Breast epithelium (tissue), 4 donors: ENCODE results near the gene CTXN1. TPM values are rescaled to one million over a fixed set of nuclear protein-coding genes. Genes with fewer than 3 reads are reported as not detected.

Experiments
- DNase-seq, 2 donors: peaks; one replicate each; pipeline ENCODE4 v3.0.0-alpha.2; 2019; ENCODE audit warnings: low spot score in 2 of 2
- H3K27ac ChIP-seq, 2 donors: fragments of 200-600 bp; sonication (generic) in 1 of 2; one replicate each; pipeline ENCODE4 v1.5.1; 2016 to 2019; ENCODE audit warnings: mild to moderate bottlenecking in 1 of 2
- H3K27me3 ChIP-seq, 2 donors: fragments of 200-600 bp; sonication (generic) in 1 of 2; one replicate each; pipeline versions ENCODE4 v1.5.1 to v1.6.0; 2017 to 2019; ENCODE audit warnings: control low read depth in 1 of 2, mild to moderate bottlenecking in 1 of 2
- H3K36me3 ChIP-seq: fragments of 200-600 bp; one replicate; pipeline ENCODE4 v1.5.1; 2019
- H3K4me1 ChIP-seq, 2 donors: fragments of 200-600 bp; sonication (generic); one replicate each; pipeline ENCODE4 v1.5.1; 2016 to 2019; ENCODE audit warnings: control low read depth in 1 of 2
- H3K4me3 ChIP-seq, 3 donors: fragments of 200-600 bp; sonication (generic); 1 replicate in 2 of 3; 2 replicates in 1 of 3; pipeline ENCODE4 v1.5.1; 2016 to 2019; ENCODE audit warnings: mild to moderate bottlenecking in 3 of 3, moderate library complexity in 2 of 3
- H3K9me3 ChIP-seq, 2 donors: fragments of 200-600 bp; sonication (generic) in 1 of 2; one replicate each; pipeline ENCODE4 v1.5.1; 2016 to 2019; ENCODE audit warnings: control low read depth in 1 of 2
- POLR2A ChIP-seq: fragments of 450-650 bp; IDR thresholded peaks from one replicate; pipeline ENCODE4 v1.6.1; 2016; ENCODE audit warnings: antibody characterized with exemption, mild to moderate bottlenecking, moderate library complexity
- intact Hi-C: fragments of 100-400 bp; cut with DNase I; formaldehyde crosslinking; loops from one replicate; pipeline ENCODE4 v1.15.1; 2023; ENCODE audit warnings: low total_unique reads
- total RNA-seq, 3 donors: library from RNA; depleted of rRNA; stranded (reverse); fragments of >200 nt; gene quantifications; one replicate each; pipeline ENCODE4 v1.1.0, GENCODE V29; 2016

Gene CTXN1
- total RNA-seq, 3 donors from 2014 or later: 0.32 to 9.5 (median 5.6) TPM

DNA sequence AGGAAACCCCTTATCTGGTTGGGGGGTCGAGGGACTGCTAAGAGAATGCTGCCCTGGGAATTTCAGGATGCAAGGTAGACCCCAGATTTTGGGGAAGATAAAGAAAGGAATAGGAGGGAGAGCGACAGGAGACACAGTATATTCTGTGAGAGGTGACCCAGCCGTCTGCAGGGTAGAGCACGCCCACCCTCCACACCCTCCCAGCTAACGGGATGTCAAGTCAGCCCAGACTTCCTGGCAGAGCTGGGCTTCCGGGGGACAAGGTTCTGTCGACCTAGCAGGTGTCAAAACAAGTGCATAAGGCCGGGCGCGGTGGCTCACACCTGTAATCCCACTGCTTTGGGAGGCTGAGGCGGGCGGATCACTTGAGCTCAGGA, 51.0 kb downstream of the CTXN1 start:
- Histone ChIP-seq H3K9me3 (no peaks in the 10 kb centered on the region), H3K36me3 (no peaks in the 10 kb centered on the region), H3K27me3 (peaks cover 5 to 20% of the 10 kb centered on the region in 2 donors), H3K27ac (peak overlapping the region in 1 of 2 donors; percentile 70), H3K4me3 (peak overlapping the region in 2 of 3 donors; percentile 56 to 76), H3K4me1 (peaks cover 0 to 8% of the 10 kb centered on the region in 2 donors)
- no peak for DNase-seq
- intact Hi-C loops: no loop called here
- TF ChIP-seq POLR2A: no peak

Other genes starting within 250 kb of the CTXN1 start
- gene MCEMP1, start 249.0 kb downstream of the CTXN1 start, total RNA-seq: 1 to 10 TPM in 2 of 3 donors, not detected in 1; 1.0 to 2.4 TPM
- gene TRAPPC5, start 245.3 kb downstream of the CTXN1 start, total RNA-seq: 10 to 100 TPM; 34.7 to 84.0 (median 62.6) TPM
- under 1 TPM in 2 of 3 donors, not detected in 1; 0.29 to 0.48 TPM for gene FCER2, start 224.0 kb downstream of the CTXN1 start, total RNA-seq
- gene CLEC4G, start 194.0 kb downstream of the CTXN1 start, total RNA-seq: 1 to 10 TPM in 2 of 3 donors, not detected in 1; 1.3 to 3.7 TPM
- 1 to 10 TPM; 2.3 to 9.8 (median 2.6) TPM for gene CD209, start 178.6 kb downstream of the CTXN1 start, total RNA-seq
- 1 to 10 TPM in 1 of 3 donors, not detected in 2; 1.3 TPM for gene CLEC4M, start 162.9 kb downstream of the CTXN1 start, total RNA-seq
- gene EVI5L, start 95.9 kb downstream of the CTXN1 start, total RNA-seq: 10 to 100 TPM in 1 of 3 donors, 1 to 10 TPM in 2; 7.5 to 12.5 (median 9.2) TPM
- 1 to 10 TPM in 1 of 3 donors, under 1 TPM in 1, not detected in 1; 0.59 to 2.0 TPM for gene PRR36, start 51.7 kb downstream of the CTXN1 start, total RNA-seq
- gene LRRC8E, start 37.6 kb downstream of the CTXN1 start, total RNA-seq: 10 to 100 TPM in 1 of 3 donors, 1 to 10 TPM in 2; 1.4 to 15.1 (median 6.6) TPM
- 10 to 100 TPM; 13.3 to 17.1 (median 13.8) TPM for gene MAP2K7, start 22.3 kb downstream of the CTXN1 start, total RNA-seq
- 1 to 10 TPM in 1 of 3 donors, not detected in 2; 2.3 TPM for gene TGFBR3L, start 11.3 kb downstream of the CTXN1 start, total RNA-seq
- gene SNAPC2, start 5.8 kb downstream of the CTXN1 start, total RNA-seq: 10 to 100 TPM; 13.8 to 14.8 (median 13.8) TPM
- gene TIMM44, start 17.5 kb upstream of the CTXN1 start, total RNA-seq: 10 to 100 TPM; 29.3 to 59.6 (median 57.8) TPM
- 10 to 100 TPM; 28.6 to 30.8 (median 29.7) TPM for gene ELAVL1, start 79.5 kb upstream of the CTXN1 start, total RNA-seq
- not detected for gene CCL25, start 126.6 kb upstream of the CTXN1 start, total RNA-seq
- gene FBN3, start 223.5 kb upstream of the CTXN1 start, total RNA-seq: 1 to 10 TPM in 1 of 3 donors, under 1 TPM in 1, not detected in 1; 0.66 to 7.9 TPM